Ishikawa (cell line): ENCODE measurements around the gene ZNF804A.

ENCODE experiments used
- EP300 ChIP-seq: IDR thresholded peaks from 2 replicates; pipeline ENCODE4 v1.6.1; 2012; ENCODE audit warnings: borderline replicate concordance
- FOXM1 ChIP-seq: IDR thresholded peaks from 2 replicates; pipeline ENCODE4 v1.6.1; 2012; ENCODE audit warnings: low read depth, borderline replicate concordance
- NFIC ChIP-seq: IDR thresholded peaks from 2 replicates; pipeline ENCODE4 v1.6.1; 2012
- RAD21 ChIP-seq: IDR thresholded peaks from 2 replicates; pipeline ENCODE4 v1.6.1; 2012; ENCODE audit warnings: low read depth
- TAF1 ChIP-seq: IDR thresholded peaks from 2 replicates; pipeline ENCODE4 v1.6.1; 2012; ENCODE audit warnings: low read depth, mild to moderate bottlenecking
- TCF12 ChIP-seq: IDR thresholded peaks from 2 replicates; pipeline ENCODE4 v1.6.1; 2012; ENCODE audit warnings: low read depth
- TEAD4 ChIP-seq: IDR thresholded peaks from 2 replicates; pipeline ENCODE4 v1.6.1; 2012
- YY1 ChIP-seq: IDR thresholded peaks from 2 replicates; pipeline ENCODE4 v1.6.1; 2012; ENCODE audit warnings: low read depth
- ZBTB7A ChIP-seq: IDR thresholded peaks from 2 replicates; pipeline ENCODE4 v1.6.1; 2012; ENCODE audit warnings: low read depth
- TF ChIP-seq, protein P1 (sequence below): IDR thresholded peaks from 2 replicates; pipeline ENCODE4 v1.6.1; 2012
- TF ChIP-seq, protein P2 (sequence below): IDR thresholded peaks from 2 replicates; pipeline ENCODE4 v1.6.1; 2012; ENCODE audit warnings: low read depth, mild to moderate bottlenecking
- TF ChIP-seq, protein P3 (sequence below): IDR thresholded peaks from 2 replicates; pipeline ENCODE4 v1.6.1; 2012

DNA sequence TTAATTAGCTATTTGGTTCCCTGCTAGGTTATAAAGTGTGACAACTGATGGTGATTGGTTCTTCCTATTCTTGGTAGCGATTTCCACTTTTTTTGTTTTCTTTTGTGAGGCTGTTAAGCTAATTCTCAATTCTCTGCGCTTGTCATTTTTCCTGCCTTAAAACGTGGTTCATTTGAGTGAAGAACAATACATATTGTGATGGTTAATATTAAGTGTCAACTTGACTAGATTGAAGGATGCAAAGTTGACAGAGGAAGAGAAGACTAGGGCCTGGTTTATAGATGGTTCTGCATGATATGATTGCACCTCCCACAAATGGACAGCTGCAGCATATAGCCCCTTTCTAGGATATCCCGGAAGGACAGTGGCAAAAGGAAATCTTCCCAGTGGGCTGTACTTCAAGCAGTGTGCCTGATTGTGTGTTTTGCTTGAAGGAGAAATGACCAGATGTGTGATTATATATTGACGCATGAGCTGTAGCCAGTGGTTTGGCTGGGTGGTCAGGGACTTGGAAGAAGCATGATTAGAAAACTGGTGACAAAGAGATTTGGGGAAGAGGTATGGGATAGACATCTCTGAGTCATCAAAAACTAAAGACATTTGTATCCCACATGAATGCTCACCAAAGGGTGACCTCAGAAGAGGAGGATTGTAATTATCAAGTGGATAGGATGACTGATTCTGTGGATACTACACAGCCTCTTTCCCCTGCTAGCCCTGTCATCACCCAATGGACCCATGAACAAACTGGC is 39.4 kb upstream of the ZNF804A start:
- TF ChIP-seq YY1 = no peak
- TF ChIP-seq TAF1 = no peak
- TF ChIP-seq TCF12 = no peak
- TF ChIP-seq, protein P1, sequence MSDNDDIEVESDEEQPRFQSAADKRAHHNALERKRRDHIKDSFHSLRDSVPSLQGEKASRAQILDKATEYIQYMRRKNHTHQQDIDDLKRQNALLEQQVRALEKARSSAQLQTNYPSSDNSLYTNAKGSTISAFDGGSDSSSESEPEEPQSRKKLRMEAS = no peak
- no peak for TF ChIP-seq RAD21
- no peak for TF ChIP-seq EP300
- TF ChIP-seq ZBTB7A = no peak
- TF ChIP-seq FOXM1 = no peak
- TF ChIP-seq, protein P2, sequence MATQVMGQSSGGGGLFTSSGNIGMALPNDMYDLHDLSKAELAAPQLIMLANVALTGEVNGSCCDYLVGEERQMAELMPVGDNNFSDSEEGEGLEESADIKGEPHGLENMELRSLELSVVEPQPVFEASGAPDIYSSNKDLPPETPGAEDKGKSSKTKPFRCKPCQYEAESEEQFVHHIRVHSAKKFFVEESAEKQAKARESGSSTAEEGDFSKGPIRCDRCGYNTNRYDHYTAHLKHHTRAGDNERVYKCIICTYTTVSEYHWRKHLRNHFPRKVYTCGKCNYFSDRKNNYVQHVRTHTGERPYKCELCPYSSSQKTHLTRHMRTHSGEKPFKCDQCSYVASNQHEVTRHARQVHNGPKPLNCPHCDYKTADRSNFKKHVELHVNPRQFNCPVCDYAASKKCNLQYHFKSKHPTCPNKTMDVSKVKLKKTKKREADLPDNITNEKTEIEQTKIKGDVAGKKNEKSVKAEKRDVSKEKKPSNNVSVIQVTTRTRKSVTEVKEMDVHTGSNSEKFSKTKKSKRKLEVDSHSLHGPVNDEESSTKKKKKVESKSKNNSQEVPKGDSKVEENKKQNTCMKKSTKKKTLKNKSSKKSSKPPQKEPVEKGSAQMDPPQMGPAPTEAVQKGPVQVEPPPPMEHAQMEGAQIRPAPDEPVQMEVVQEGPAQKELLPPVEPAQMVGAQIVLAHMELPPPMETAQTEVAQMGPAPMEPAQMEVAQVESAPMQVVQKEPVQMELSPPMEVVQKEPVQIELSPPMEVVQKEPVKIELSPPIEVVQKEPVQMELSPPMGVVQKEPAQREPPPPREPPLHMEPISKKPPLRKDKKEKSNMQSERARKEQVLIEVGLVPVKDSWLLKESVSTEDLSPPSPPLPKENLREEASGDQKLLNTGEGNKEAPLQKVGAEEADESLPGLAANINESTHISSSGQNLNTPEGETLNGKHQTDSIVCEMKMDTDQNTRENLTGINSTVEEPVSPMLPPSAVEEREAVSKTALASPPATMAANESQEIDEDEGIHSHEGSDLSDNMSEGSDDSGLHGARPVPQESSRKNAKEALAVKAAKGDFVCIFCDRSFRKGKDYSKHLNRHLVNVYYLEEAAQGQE = no peak
- TF ChIP-seq, protein P3, sequence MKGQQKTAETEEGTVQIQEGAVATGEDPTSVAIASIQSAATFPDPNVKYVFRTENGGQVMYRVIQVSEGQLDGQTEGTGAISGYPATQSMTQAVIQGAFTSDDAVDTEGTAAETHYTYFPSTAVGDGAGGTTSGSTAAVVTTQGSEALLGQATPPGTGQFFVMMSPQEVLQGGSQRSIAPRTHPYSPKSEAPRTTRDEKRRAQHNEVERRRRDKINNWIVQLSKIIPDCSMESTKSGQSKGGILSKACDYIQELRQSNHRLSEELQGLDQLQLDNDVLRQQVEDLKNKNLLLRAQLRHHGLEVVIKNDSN = no peak
- no peak for TF ChIP-seq NFIC
- no peak for TF ChIP-seq TEAD4
